HCT116 (cell line): ENCODE results near the gene RMI2. TPM values are rescaled to one million over a fixed set of nuclear protein-coding genes. Genes with fewer than 3 reads are reported as not detected.

Experiments used
- ATAC-seq: fragments of 200-7000 bp; cut with Tn5 transposase; 2 replicates; pipeline ENCODE4 v1.9.1; 2020; ENCODE audit warnings: mild to moderate bottlenecking, moderate library complexity
- BruUV-seq: library from RNA; stranded (reverse); fragments of 400-500 nt; replicated peaks from 2 replicates; lab custom pipeline; 2021; lab: Mats Ljungman, UMichigan
- CTCF ChIA-PET: fragments of 300-600 bp; sonication (Branson Sonifier 250); formaldehyde crosslinking; loops from one replicate; lab custom pipeline; 2021; ENCODE audit warnings: antibody characterized with exemption; lab: Charles Lee
- POLR2A ChIA-PET: fragments of 300-600, 350-600 bp; sonication (Branson Sonifier 250); formaldehyde crosslinking; loops from one replicate; lab custom pipeline; 2021; ENCODE audit warnings: antibody characterized with exemption; lab: Charles Lee
- RAD21 ChIA-PET, 2 experiments: fragments of 300-600 bp; sonication (Branson Sonifier 250); formaldehyde crosslinking; loops; one replicate each; lab custom pipeline; 2023; ENCODE audit warnings: low total read pairs in 2 of 2; ENCODE audit not compliant: uncharacterized antibody in 2 of 2, unreplicated experiment in 2 of 2, low non-redundant PET in 1 of 2; lab: Charles Lee
- DNase-seq: peaks from one replicate; pipeline ENCODE4 v3.0.0-alpha.2; 2010; ENCODE audit warnings: low read depth, low spot score
- H2AFZ ChIP-seq: fragments of 200-600 bp; shearing (Covaris generic), sonication (generic); 2 replicates; pipeline ENCODE4 v1.6.1; 2017; ENCODE audit warnings: low read depth, mixed run types, mixed read lengths, antibody characterized with exemption, low read length; ENCODE audit not compliant: poor library complexity, severe bottlenecking
- H3K27ac ChIP-seq: 2 replicates; pipeline ENCODE4 v1.5.1; 2012; ENCODE audit warnings: low read depth, low read length
- H3K27me3 ChIP-seq: fragments of 200-600 bp; sonication (generic); 2 replicates; pipeline ENCODE4 v1.6.1; 2016; ENCODE audit warnings: mixed run types, low read length, mixed read lengths; ENCODE audit not compliant: insufficient read depth
- H3K36me3 ChIP-seq, 2 experiments: fragments of 200-500 bp in 1 of 2; fragments of 200-600 bp in 1 of 2; sonication (Bioruptor generic) in 1 of 2; sonication (generic) in 1 of 2; 2 replicates each; pipeline versions ENCODE4 v1.5.1 to v1.6.1; 2014 to 2016; ENCODE audit warnings: low read length in 2 of 2, inconsistent platforms in 1 of 2, mixed read lengths in 1 of 2, mixed run types in 1 of 2; ENCODE audit not compliant: insufficient read depth in 2 of 2, control insufficient read depth in 1 of 2
- H3K4me1 ChIP-seq, 2 experiments: fragments of 200-600 bp in 1 of 2; sonication (generic) in 1 of 2; 2 replicates each; pipeline versions ENCODE4 v1.5.1 to v1.6.1; 2012 to 2017; ENCODE audit warnings: low read length in 2 of 2, inconsistent platforms in 1 of 2, mild to moderate bottlenecking in 1 of 2, mixed read lengths in 1 of 2, mixed run types in 1 of 2, moderate library complexity in 1 of 2; ENCODE audit not compliant: insufficient read depth in 2 of 2, control insufficient read depth in 1 of 2
- H3K4me2 ChIP-seq: fragments of 200-600 bp; sonication (generic); 2 replicates; pipeline ENCODE4 v1.6.1; 2017; ENCODE audit warnings: mixed run types, low read length, mixed read lengths
- H3K4me3 ChIP-seq, 2 experiments: fragments of 200-600 bp in 1 of 2; sonication (generic) in 1 of 2; replicated peaks in 1 of 2; 2 replicates each; pipeline ENCODE4 v1.5.1; 2011 to 2016; ENCODE audit warnings: low read length in 2 of 2, control low read depth in 1 of 2, low read depth in 1 of 2, mild to moderate bottlenecking in 1 of 2, mixed read lengths in 1 of 2, mixed run types in 1 of 2
- H3K79me2 ChIP-seq: fragments of 200-600 bp; sonication (generic); 2 replicates; pipeline ENCODE4 v1.6.1; 2017; ENCODE audit warnings: mild to moderate bottlenecking, mixed run types, low read length, moderate library complexity, mixed read lengths; ENCODE audit not compliant: insufficient read depth
- H3K9ac ChIP-seq: fragments of 200-600 bp; sonication (generic); 2 replicates; pipeline ENCODE4 v1.6.1; 2016; ENCODE audit warnings: low read length, mixed read lengths
- H3K9me2 ChIP-seq: fragments of 200-600 bp; sonication (generic), shearing (Covaris generic); 2 replicates; pipeline ENCODE4 v1.6.1; 2017; ENCODE audit warnings: mixed run types, mild to moderate bottlenecking, moderate library complexity; ENCODE audit not compliant: insufficient read depth
- H3K9me3 ChIP-seq, 2 experiments: fragments of 200-500 bp in 1 of 2; fragments of 200-600 bp in 1 of 2; sonication (Bioruptor generic) in 1 of 2; sonication (generic) in 1 of 2; 2 replicates each; pipeline ENCODE4 v1.6.1; 2014 to 2017; ENCODE audit warnings: low read length in 2 of 2, mixed read lengths in 2 of 2, inconsistent platforms in 1 of 2, low read depth in 1 of 2, mild to moderate bottlenecking in 1 of 2, mixed run types in 1 of 2, moderate library complexity in 1 of 2; ENCODE audit not compliant: control insufficient read depth in 1 of 2, insufficient read depth in 1 of 2
- H4K20me1 ChIP-seq: fragments of 200-600 bp; sonication (generic), shearing (Covaris generic); 2 replicates; pipeline ENCODE4 v1.6.1; 2017; ENCODE audit warnings: mixed run types, mild to moderate bottlenecking, moderate library complexity; ENCODE audit not compliant: insufficient read depth
- ATF3 ChIP-seq: IDR thresholded peaks from 2 replicates; pipeline ENCODE4 v1.6.1; 2012
- CBX3 ChIP-seq: IDR thresholded peaks from 2 replicates; pipeline ENCODE4 v1.6.1; 2012; ENCODE audit warnings: low read depth
- CEBPB ChIP-seq: IDR thresholded peaks from 2 replicates; pipeline ENCODE4 v1.6.1; 2012; ENCODE audit warnings: low read depth
- ELF1 ChIP-seq: IDR thresholded peaks from 2 replicates; pipeline ENCODE4 v1.6.1; 2012; ENCODE audit warnings: low read depth, borderline replicate concordance
- EZH2 ChIP-seq: fragments of 200-600 bp; sonication (generic); IDR thresholded peaks from 2 replicates; pipeline ENCODE4 v1.6.1; 2017; ENCODE audit warnings: antibody characterized with exemption, mixed run types
- EZH2phosphoT487 ChIP-seq: fragments of 200-600 bp; IDR thresholded peaks from 2 replicates; pipeline ENCODE4 v1.6.1; 2018; ENCODE audit warnings: antibody characterized with exemption, borderline replicate concordance
- POLR2AphosphoS5 ChIP-seq: IDR thresholded peaks from 2 replicates; pipeline ENCODE4 v1.6.1; 2011; ENCODE audit warnings: mild to moderate bottlenecking, low read depth, low read length, moderate library complexity
- RAD21 ChIP-seq: IDR thresholded peaks from 2 replicates; pipeline ENCODE4 v1.6.1; 2012; ENCODE audit warnings: low read depth, mild to moderate bottlenecking
- SIN3A ChIP-seq: IDR thresholded peaks from 2 replicates; pipeline ENCODE4 v1.6.1; 2012; ENCODE audit warnings: low read depth
- SRF ChIP-seq: IDR thresholded peaks from 2 replicates; pipeline ENCODE4 v1.6.1; 2012; ENCODE audit warnings: low read depth
- TCF7L2 ChIP-seq: IDR thresholded peaks from 2 replicates; pipeline ENCODE4 v1.7.0; 2011; ENCODE audit warnings: borderline replicate concordance, inconsistent platforms; ENCODE audit not compliant: insufficient read depth, insufficient read length; ENCODE audit errors: extremely low read depth
- YY1 ChIP-seq: IDR thresholded peaks from 2 replicates; pipeline ENCODE4 v1.6.1; 2011; ENCODE audit warnings: low read length, low read depth, moderate library complexity, mild to moderate bottlenecking; ENCODE audit not compliant: insufficient replicate concordance; ENCODE audit errors: extremely low read depth
- ZBTB33 ChIP-seq: IDR thresholded peaks from 2 replicates; pipeline ENCODE4 v1.6.1; 2011; ENCODE audit warnings: mild to moderate bottlenecking, low read length, moderate library complexity; ENCODE audit not compliant: insufficient replicate concordance; ENCODE audit errors: extremely low read depth
- intact Hi-C: fragments of 100-400 bp; cut with micrococcal nuclease; formaldehyde crosslinking; loops from 2 replicates; pipeline ENCODE4 v1.10.0; 2022
- total RNA-seq: library from RNA; stranded (reverse); gene quantifications from one replicate; pipeline ENCODE4 v1.2.1, GENCODE V29; 2021; ENCODE audit not compliant: unreplicated experiment
- TF ChIP-seq, protein P1 (sequence below), 3 experiments: fragments of 200-600 bp in 1 of 3; sonication (generic) in 1 of 3; IDR thresholded peaks in 2 of 3; conservative IDR thresholded peaks in 1 of 3; 2 replicates each; pipeline ENCODE4 v1.5.1; 2012 to 2017; ENCODE audit warnings: low read depth in 2 of 3, low read length in 2 of 3, antibody characterized with exemption in 1 of 3, borderline replicate concordance in 1 of 3, control low read depth in 1 of 3, mild to moderate bottlenecking in 1 of 3, mixed read lengths in 1 of 3, mixed run types in 1 of 3, moderate library complexity in 1 of 3; ENCODE audit not compliant: insufficient read depth in 1 of 3

Gene RMI2
- total RNA-seq, 1 experiment from 2014 or later, result 19.9 TPM

DNA sequence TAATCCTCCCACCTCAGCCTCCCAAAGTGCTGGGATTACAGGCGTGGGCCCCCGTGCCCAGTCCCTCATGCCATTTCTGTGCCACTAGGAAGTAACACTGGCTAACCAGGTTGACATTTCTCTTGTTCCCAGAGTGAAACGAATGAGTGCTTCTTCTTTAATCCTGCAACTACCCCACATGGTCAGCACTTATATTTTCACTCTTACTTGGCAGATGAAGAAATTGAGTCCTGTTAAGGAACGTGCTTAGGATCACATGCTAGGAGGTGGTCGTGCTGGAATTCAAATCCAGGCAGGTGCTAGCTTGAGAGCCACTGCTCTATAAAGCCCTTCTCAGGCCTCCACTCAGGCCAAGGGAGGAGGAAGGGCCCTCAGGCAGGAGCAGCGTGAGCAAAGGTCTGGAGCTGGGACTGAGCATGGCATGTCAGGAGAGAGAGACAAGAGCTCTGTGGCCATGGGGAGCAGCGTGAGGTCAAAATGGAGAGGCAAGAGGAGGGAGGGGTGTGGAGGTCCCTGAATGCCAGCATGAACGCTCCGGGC, 18.5 kb upstream of the RMI2 start:
- Histone ChIP-seq H3K4me3 (no peak overlapping the region), H3K4me1 (peaks cover 19 to 27% of the 10 kb centered on the region in 2 experiments; a peak in 3 of 4 replicates), H3K27me3 (no peaks in the 10 kb centered on the region), H3K79me2 (no peaks in the 10 kb centered on the region), H3K27ac (no peak overlapping the region), H3K9me3 (no peaks in the 10 kb centered on the region), H4K20me1 (no peaks in the 10 kb centered on the region), H3K36me3 (no peaks in the 10 kb centered on the region), H3K4me2 (no peak overlapping the region), H3K9ac (no peak overlapping the region), H2AFZ (no peak overlapping the region), H3K9me2 (no peaks in the 10 kb centered on the region)
- intact Hi-C loops, result no loop called here
- RAD21 ChIA-PET, result no interaction called here
- BruUV-seq, result no TSS peak
- no peak for ATAC-seq
- CTCF ChIA-PET, result no interaction called here
- TF ChIP-seq ATF3 (no peak), EZH2 (no peak), RAD21 (no peak), CEBPB (no peak), SRF (no peak), ELF1 (no peak), TCF7L2 (no peak), SIN3A (no peak), ZBTB33 (no peak), CBX3 (no peak), EZH2phosphoT487 (no peak), POLR2AphosphoS5 (no peak), YY1 (no peak)
- TF ChIP-seq, protein P1, sequence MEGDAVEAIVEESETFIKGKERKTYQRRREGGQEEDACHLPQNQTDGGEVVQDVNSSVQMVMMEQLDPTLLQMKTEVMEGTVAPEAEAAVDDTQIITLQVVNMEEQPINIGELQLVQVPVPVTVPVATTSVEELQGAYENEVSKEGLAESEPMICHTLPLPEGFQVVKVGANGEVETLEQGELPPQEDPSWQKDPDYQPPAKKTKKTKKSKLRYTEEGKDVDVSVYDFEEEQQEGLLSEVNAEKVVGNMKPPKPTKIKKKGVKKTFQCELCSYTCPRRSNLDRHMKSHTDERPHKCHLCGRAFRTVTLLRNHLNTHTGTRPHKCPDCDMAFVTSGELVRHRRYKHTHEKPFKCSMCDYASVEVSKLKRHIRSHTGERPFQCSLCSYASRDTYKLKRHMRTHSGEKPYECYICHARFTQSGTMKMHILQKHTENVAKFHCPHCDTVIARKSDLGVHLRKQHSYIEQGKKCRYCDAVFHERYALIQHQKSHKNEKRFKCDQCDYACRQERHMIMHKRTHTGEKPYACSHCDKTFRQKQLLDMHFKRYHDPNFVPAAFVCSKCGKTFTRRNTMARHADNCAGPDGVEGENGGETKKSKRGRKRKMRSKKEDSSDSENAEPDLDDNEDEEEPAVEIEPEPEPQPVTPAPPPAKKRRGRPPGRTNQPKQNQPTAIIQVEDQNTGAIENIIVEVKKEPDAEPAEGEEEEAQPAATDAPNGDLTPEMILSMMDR (IDR thresholded peaks at IDR 0.05 in 2 of 3, conservative IDR thresholded peaks at IDR 0.05 in 1 of 3; ENCODE audit: borderline replicate concordance in 1 of 3, insufficient read depth in 1 of 3, low read depth in 2 of 3, low read length in 2 of 3), result no peak
- POLR2A ChIA-PET, result no interaction called here
- DNase-seq, result no peak
